Measurements from ENCODE around the gene CREB5. TPM values are rescaled to one million over a fixed set of nuclear protein-coding genes. Genes with fewer than 3 reads are reported as not detected.

The CREB5 gene
- total and polyA plus RNA-seq, 2 of the 13 experiments (the other 11 are each of a cell fraction or from before 2014, with no cell fraction given): 0.38 to 0.71 TPM

- TF ChIP-seq FOXK1 (CRISPR knock-in tag; IDR thresholded peaks at IDR 0.05; ENCODE audit: borderline replicate concordance, low read depth): no peak
- no peak for TF ChIP-seq PITX1 (CRISPR knock-in tag; IDR thresholded peaks at IDR 0.05)
- no peak for TF ChIP-seq NFYC (CRISPR knock-in tag; IDR thresholded peaks at IDR 0.05)
- no peak for TF ChIP-seq FOXA3 (CRISPR knock-in tag; IDR thresholded peaks at IDR 0.05)
- TF ChIP-seq SOX13 (IDR thresholded peaks at IDR 0.05): no peak
- TF ChIP-seq SOX13 (CRISPR knock-in tag; conservative IDR thresholded peaks at IDR 0.05 in 1 of 2, IDR thresholded peaks at IDR 0.05 in 1 of 2): no peak
These were observed 53.4 kb downstream of the CREB5 start (continued) for GRCh38 chr7:28465697-28466096.

GRCh38 chr7:28466341-28466740 is 54.0 kb downstream of the CREB5 start:
- no peak overlapping the region for H3K9ac ChIP-seq (ENCODE audit: insufficient read depth, low read depth, low read length)
- no peak overlapping the region for H3K4me3 ChIP-seq (replicated peaks in 1 of 3; ENCODE audit: insufficient read depth in 1 of 3, low read depth in 2 of 3, low read length in 3 of 3)
- no TSS peak for BruUV-seq (replicated peaks)
- no peak for DNase-seq (ENCODE audit: low spot score)
- H3K36me3 ChIP-seq (replicated peaks in 1 of 2; ENCODE audit: control insufficient read depth in 1 of 2, insufficient read depth in 2 of 2, low read length in 2 of 2): no peaks in the 10 kb centered on the region
- WGBS (ENCODE audit: low lambda C conversion rate): 34% methylated on average over 7 of the region's 8 CpGs
- in situ Hi-C loops (cut with HindIII; ENCODE audit: extremely low pct_ligation_motif_present, low pct_unique_long_range_greater_than_20kb): no loop called here
- FAIRE-seq: no peak
- H2AFZ ChIP-seq (ENCODE audit: low read length): no peak overlapping the region
- TF ChIP-seq GATAD1 (CRISPR knock-in tag; IDR thresholded peaks at IDR 0.05): no peak
- ChIA-PET POLR2A (no interaction called here), CTCF (ENCODE audit: low intra/inter-chr PET ratio, low total read pairs) (no interaction called here)
- H3K27ac ChIP-seq (ENCODE audit: extremely low read length, insufficient read depth, low read length): no peak overlapping the region
- no peaks in the 10 kb centered on the region for H3K27me3 ChIP-seq (ENCODE audit: control insufficient read depth in 1 of 2, insufficient read depth in 2 of 2, low read length in 2 of 2)
- H3K4me1 ChIP-seq (ENCODE audit: insufficient read depth, low read length): no peaks in the 10 kb centered on the region
- no peak for ATAC-seq
- no peak overlapping the region for H3K4me2 ChIP-seq (ENCODE audit: low read depth, low read length)
- H3K79me2 ChIP-seq (ENCODE audit: insufficient read depth, low read length): no peaks in the 10 kb centered on the region
- H3K9me3 ChIP-seq (ENCODE audit: low read length): no peaks in the 10 kb centered on the region
- H4K20me1 ChIP-seq (ENCODE audit: insufficient read depth, low read length): no peaks in the 10 kb centered on the region
- intact Hi-C loops (cut with micrococcal nuclease; ENCODE audit: unreplicated experiment): no loop called here

- ATAC-seq (no peak), DNase-seq (ENCODE audit: low spot score) (no peak), FAIRE-seq (no peak)
- Histone ChIP-seq H4K20me1 (ENCODE audit: insufficient read depth, low read length) (no peaks in the 10 kb centered on the region), H3K27ac (ENCODE audit: extremely low read length, insufficient read depth, low read length) (no peak overlapping the region), H3K9ac (ENCODE audit: insufficient read depth, low read depth, low read length) (no peak overlapping the region), H3K27me3 (ENCODE audit: control insufficient read depth in 1 of 2, insufficient read depth in 2 of 2, low read length in 2 of 2) (no peaks in the 10 kb centered on the region), H3K4me3 (replicated peaks in 1 of 3; ENCODE audit: insufficient read depth in 1 of 3, low read depth in 2 of 3, low read length in 3 of 3) (no peak overlapping the region), H3K4me2 (ENCODE audit: low read depth, low read length) (no peak overlapping the region), H3K4me1 (ENCODE audit: insufficient read depth, low read length) (no peaks in the 10 kb centered on the region), H2AFZ (ENCODE audit: low read length) (no peak overlapping the region), H3K9me3 (ENCODE audit: low read length) (no peaks in the 10 kb centered on the region), H3K79me2 (ENCODE audit: insufficient read depth, low read length) (no peaks in the 10 kb centered on the region), H3K36me3 (replicated peaks in 1 of 2; ENCODE audit: control insufficient read depth in 1 of 2, insufficient read depth in 2 of 2, low read length in 2 of 2) (no peaks in the 10 kb centered on the region)
- intact Hi-C loops (cut with micrococcal nuclease; ENCODE audit: unreplicated experiment) (no loop called here), in situ Hi-C loops (cut with HindIII; ENCODE audit: extremely low pct_ligation_motif_present, low pct_unique_long_range_greater_than_20kb) (no loop called here)
- CTCF ChIA-PET (ENCODE audit: low intra/inter-chr PET ratio, low total read pairs): no interaction called here
- BruUV-seq (replicated peaks): no TSS peak
- POLR2A ChIA-PET: no interaction called here
- WGBS (ENCODE audit: low lambda C conversion rate): 20% methylated on average over 1 of the region's 1 CpG
- TF ChIP-seq MTA1 (CRISPR knock-in tag; IDR thresholded peaks at IDR 0.05; ENCODE audit: borderline replicate concordance) (no peak), NCOR1 (IDR thresholded peaks at IDR 0.05; ENCODE audit: borderline replicate concordance, low read length) (no peak), ZBTB26 (CRISPR knock-in tag; IDR thresholded peaks at IDR 0.05; ENCODE audit: borderline replicate concordance) (no peak), DMAP1 (CRISPR knock-in tag; IDR thresholded peaks at IDR 0.05) (no peak), ZNF251 (CRISPR knock-in tag; IDR thresholded peaks at IDR 0.05) (no peak), FIP1L1 (IDR thresholded peaks at IDR 0.05; ENCODE audit: borderline replicate concordance, insufficient read depth, low read depth, low read length) (no peak), ZNF569 (CRISPR knock-in tag; IDR thresholded peaks at IDR 0.05; ENCODE audit: borderline replicate concordance) (no peak), MED1 (CRISPR knock-in tag; IDR thresholded peaks at IDR 0.05) (no peak), ARID3A (IDR thresholded peaks at IDR 0.05; ENCODE audit: low read depth, low read length) (no peak), HOXA5 (CRISPR knock-in tag; IDR thresholded peaks at IDR 0.05) (no peak)
These were observed 54.6 kb downstream of the CREB5 start for GRCh38 chr7:28466885-28467284.
